Measurements from ENCODE around the gene NAA40. TPM values are rescaled to one million over a fixed set of nuclear protein-coding genes. Genes with fewer than 3 reads are reported as not detected.

Gene NAA40
- total RNA-seq, 1 donor from 2014 or later = 21.2 TPM

- TF ChIP-seq EZH2 (IDR thresholded peaks at IDR 0.05; ENCODE audit: insufficient read depth, low read length) = no peak
- no peak for TF ChIP-seq CTCF (IDR thresholded peaks at IDR 0.05; ENCODE audit: insufficient read depth, low read depth, low read length)
- Histone ChIP-seq H3K9ac (ENCODE audit: low read length) (no peak overlapping the region), H3K4me3 (ENCODE audit: insufficient read depth, low read depth, low read length) (no peak overlapping the region), H2AFZ (ENCODE audit: low read depth, low read length) (no peak overlapping the region), H3K27ac (ENCODE audit: low read depth, low read length) (no peak overlapping the region), H3K4me1 (ENCODE audit: insufficient read depth, low read length) (peaks cover 22% of the 10 kb centered on the region), H3K79me2 (ENCODE audit: insufficient read depth, low read length) (no peaks in the 10 kb centered on the region), H3K36me3 (ENCODE audit: insufficient read depth, low read length) (no peaks in the 10 kb centered on the region), H3K4me2 (ENCODE audit: low read length) (no peak overlapping the region), H4K20me1 (ENCODE audit: insufficient read depth, low read length) (peaks cover 31% of the 10 kb centered on the region), H3K9me3 (ENCODE audit: insufficient read depth, low read depth, low read length) (no peaks in the 10 kb centered on the region), H3K27me3 (ENCODE audit: insufficient read depth, low read length) (no peaks in the 10 kb centered on the region)
- Mint-ChIP-seq H3K4me1 (ENCODE audit: low read depth, unreplicated experiment) (peaks cover 5% of the 10 kb centered on the region), H3K9me3 (ENCODE audit: unreplicated experiment) (peaks cover 2% of the 10 kb centered on the region), H3K27ac (ENCODE audit: unreplicated experiment) (no peak overlapping the region), H3K4me3 (ENCODE audit: unreplicated experiment) (no peak overlapping the region), H3K27me3 (ENCODE audit: low read depth, unreplicated experiment) (peaks cover 53% of the 10 kb centered on the region), H3K36me3 (ENCODE audit: low read depth, unreplicated experiment) (peaks cover 3% of the 10 kb centered on the region)
- DNase-seq (ENCODE audit: low read depth) = no peak
- FAIRE-seq = no peak
These were observed 65.2 kb downstream of the NAA40 start for GRCh38 chr11:64003807-64004589.

GRCh38 chr11:64004590-64004984 is 65.8 kb downstream of the NAA40 start:
- peaks cover 53% of the 10 kb centered on the region for H3K27me3 Mint-ChIP-seq (ENCODE audit: low read depth, unreplicated experiment)
- Histone ChIP-seq H3K9me3 (ENCODE audit: insufficient read depth, low read depth, low read length) (no peaks in the 10 kb centered on the region), H3K4me3 (ENCODE audit: insufficient read depth, low read depth, low read length) (no peak overlapping the region), H3K79me2 (ENCODE audit: insufficient read depth, low read length) (no peaks in the 10 kb centered on the region), H3K27me3 (ENCODE audit: insufficient read depth, low read length) (no peaks in the 10 kb centered on the region), H3K4me1 (ENCODE audit: insufficient read depth, low read length) (peaks cover 22% of the 10 kb centered on the region), H3K27ac (ENCODE audit: low read depth, low read length) (no peak overlapping the region), H2AFZ (ENCODE audit: low read depth, low read length) (no peak overlapping the region), H3K4me2 (ENCODE audit: low read length) (no peak overlapping the region), H3K9ac (ENCODE audit: low read length) (no peak overlapping the region), H4K20me1 (ENCODE audit: insufficient read depth, low read length) (peaks cover 28% of the 10 kb centered on the region), H3K36me3 (ENCODE audit: insufficient read depth, low read length) (no peaks in the 10 kb centered on the region)
- FAIRE-seq (no peak), DNase-seq (ENCODE audit: low read depth) (no peak)
- TF ChIP-seq CTCF (IDR thresholded peaks at IDR 0.05; ENCODE audit: insufficient read depth, low read depth, low read length) = no peak
- no peak for TF ChIP-seq EZH2 (IDR thresholded peaks at IDR 0.05; ENCODE audit: insufficient read depth, low read length)
- H3K9me3 Mint-ChIP-seq (ENCODE audit: unreplicated experiment) = peaks cover 2% of the 10 kb centered on the region
- peaks cover 3% of the 10 kb centered on the region for H3K36me3 Mint-ChIP-seq (ENCODE audit: low read depth, unreplicated experiment)
- H3K27ac Mint-ChIP-seq (ENCODE audit: unreplicated experiment) = no peak overlapping the region
- no peak overlapping the region for H3K4me3 Mint-ChIP-seq (ENCODE audit: unreplicated experiment)
- H3K4me1 Mint-ChIP-seq (ENCODE audit: low read depth, unreplicated experiment) = peaks cover 5% of the 10 kb centered on the region

- no peak overlapping the region for H3K4me3 Mint-ChIP-seq (ENCODE audit: unreplicated experiment)
- H4K20me1 ChIP-seq (ENCODE audit: insufficient read depth, low read length) = peaks cover 23% of the 10 kb centered on the region
- DNase-seq (ENCODE audit: low read depth) (no peak), FAIRE-seq (no peak)
- H3K79me2 ChIP-seq (ENCODE audit: insufficient read depth, low read length) = no peaks in the 10 kb centered on the region
- no peaks in the 10 kb centered on the region for H3K9me3 ChIP-seq (ENCODE audit: insufficient read depth, low read depth, low read length)
- peaks cover 2% of the 10 kb centered on the region for H3K9me3 Mint-ChIP-seq (ENCODE audit: unreplicated experiment)
- H3K9ac ChIP-seq (ENCODE audit: low read length) = no peak overlapping the region
- no peak overlapping the region for H3K27ac Mint-ChIP-seq (ENCODE audit: unreplicated experiment)
- H3K27me3 Mint-ChIP-seq (ENCODE audit: low read depth, unreplicated experiment) = peaks cover 53% of the 10 kb centered on the region
- H3K36me3 Mint-ChIP-seq (ENCODE audit: low read depth, unreplicated experiment) = peaks cover 3% of the 10 kb centered on the region
- no peak overlapping the region for H3K4me2 ChIP-seq (ENCODE audit: low read length)
- H3K4me3 ChIP-seq (ENCODE audit: insufficient read depth, low read depth, low read length) = no peak overlapping the region
- H3K27ac ChIP-seq (ENCODE audit: low read depth, low read length) = no peak overlapping the region
- H3K36me3 ChIP-seq (ENCODE audit: insufficient read depth, low read length) = no peaks in the 10 kb centered on the region
- TF ChIP-seq EZH2 (IDR thresholded peaks at IDR 0.05; ENCODE audit: insufficient read depth, low read length) (no peak), CTCF (IDR thresholded peaks at IDR 0.05; ENCODE audit: insufficient read depth, low read depth, low read length) (no peak)
- peaks cover 17% of the 10 kb centered on the region for H3K4me1 ChIP-seq (ENCODE audit: insufficient read depth, low read length)
- H2AFZ ChIP-seq (ENCODE audit: low read depth, low read length) = no peak overlapping the region
- H3K4me1 Mint-ChIP-seq (ENCODE audit: low read depth, unreplicated experiment) = peaks cover 5% of the 10 kb centered on the region
- H3K27me3 ChIP-seq (ENCODE audit: insufficient read depth, low read length) = no peaks in the 10 kb centered on the region
These were observed 66.9 kb downstream of the NAA40 start for GRCh38 chr11:64005691-64006090.
